Measurements from ENCODE around the gene FEM1B.

Gene FEM1B

GRCh38 chr15:68275165-68275746 is 2.3 kb upstream of the FEM1B start:
- no CpG with 5 or more reads among the region's 3 CpGs for WGBS (ENCODE audit: insufficient coverage, insufficient read length)
- Histone ChIP-seq H3K4me1 (ENCODE audit: control insufficient read depth, insufficient read depth, low read length) (peaks cover 4% of the 10 kb centered on the region), H3K27ac (ENCODE audit: low read length) (no peak overlapping the region), H3K4me3 (ENCODE audit: low read length) (no peak overlapping the region), H3K27me3 (ENCODE audit: control insufficient read depth, insufficient read depth, low read length) (no peaks in the 10 kb centered on the region), H3K9me3 (ENCODE audit: control insufficient read depth, insufficient read depth, low read length) (no peaks in the 10 kb centered on the region), H3K36me3 (ENCODE audit: control insufficient read depth, insufficient read depth, low read length) (no peaks in the 10 kb centered on the region)
- DNase-seq (ENCODE audit: low read depth, low spot score): no peak

DNA sequence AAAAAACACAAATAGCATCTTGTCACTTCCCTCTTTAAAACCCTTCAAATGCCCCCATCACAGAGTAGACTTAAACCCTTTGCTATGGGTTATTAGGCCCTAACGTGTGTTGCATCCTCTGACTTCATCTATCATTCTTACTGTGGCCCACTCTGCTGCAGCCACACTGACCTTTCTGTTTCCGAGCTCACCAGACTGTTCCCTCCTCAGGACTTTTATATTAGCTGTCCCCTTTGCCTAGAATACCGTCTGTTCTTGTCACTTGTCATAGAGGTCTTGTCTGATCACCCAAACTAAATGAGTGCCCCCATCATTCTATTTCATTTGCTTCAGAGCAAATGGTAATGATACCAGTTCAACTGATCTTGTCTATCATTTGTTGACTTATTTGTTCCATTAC is 877 bp upstream of the FEM1B start:
- Histone ChIP-seq H3K27me3 (ENCODE audit: control insufficient read depth, insufficient read depth, low read length) (no peaks in the 10 kb centered on the region), H3K36me3 (ENCODE audit: control insufficient read depth, insufficient read depth, low read length) (no peaks in the 10 kb centered on the region), H3K4me3 (ENCODE audit: low read length) (peak overlapping the region; percentile 84; the same call in 1 of the 2 replicates), H3K27ac (ENCODE audit: low read length) (no peak overlapping the region), H3K4me1 (ENCODE audit: control insufficient read depth, insufficient read depth, low read length) (peaks cover 4% of the 10 kb centered on the region), H3K9me3 (ENCODE audit: control insufficient read depth, insufficient read depth, low read length) (no peaks in the 10 kb centered on the region)
- no CpG with 5 or more reads among the region's 3 CpGs for WGBS (ENCODE audit: insufficient coverage, insufficient read length)
- DNase-seq (ENCODE audit: low read depth, low spot score): no peak

DNA sequence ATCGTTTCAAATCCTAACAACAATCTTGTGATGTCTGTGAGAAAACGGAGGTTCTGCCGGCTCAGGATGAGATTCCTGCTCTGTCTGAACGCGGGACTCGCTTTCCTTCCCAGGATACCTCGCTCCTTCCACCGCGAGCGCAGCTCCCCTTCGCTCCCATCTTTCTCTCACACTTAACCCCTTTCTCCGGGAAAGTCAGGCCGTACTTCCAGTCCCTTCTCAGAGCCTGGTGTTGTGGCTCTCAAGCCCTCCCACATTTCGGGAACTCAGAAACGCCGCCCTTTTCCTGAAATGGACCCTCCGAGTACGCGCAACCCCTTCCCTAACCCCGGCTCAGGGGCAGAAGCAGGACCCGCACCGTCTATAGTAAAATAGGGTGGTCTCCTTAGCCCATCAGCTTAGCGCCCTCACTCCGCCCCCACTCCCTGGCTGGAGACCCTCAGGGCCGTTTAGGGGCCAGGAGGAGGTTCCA is 378 bp upstream of the FEM1B start:
- Histone ChIP-seq H3K9me3 (ENCODE audit: control insufficient read depth, insufficient read depth, low read length) (no peaks in the 10 kb centered on the region), H3K4me1 (ENCODE audit: control insufficient read depth, insufficient read depth, low read length) (peaks cover 4% of the 10 kb centered on the region; the same call in 1 of the 2 replicates), H3K27ac (ENCODE audit: low read length) (no peak overlapping the region), H3K27me3 (ENCODE audit: control insufficient read depth, insufficient read depth, low read length) (no peaks in the 10 kb centered on the region), H3K36me3 (ENCODE audit: control insufficient read depth, insufficient read depth, low read length) (no peaks in the 10 kb centered on the region), H3K4me3 (ENCODE audit: low read length) (peak overlapping the region; percentile 84; the same call in 1 of the 2 replicates)
- WGBS (ENCODE audit: insufficient coverage, insufficient read length): no CpG with 5 or more reads among the region's 25 CpGs
- DNase-seq (ENCODE audit: low read depth, low spot score): no peak

DNA sequence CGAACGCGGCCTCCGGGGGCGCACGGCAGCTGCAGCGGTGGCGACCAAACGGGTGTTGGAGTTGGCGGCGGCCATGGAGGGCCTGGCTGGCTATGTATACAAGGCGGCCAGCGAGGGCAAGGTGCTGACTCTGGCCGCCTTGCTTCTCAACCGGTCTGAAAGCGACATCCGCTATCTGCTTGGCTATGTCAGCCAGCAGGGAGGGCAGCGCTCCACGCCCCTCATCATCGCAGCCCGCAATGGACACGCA is 725 bp downstream of the FEM1B start:
- no peaks in the 10 kb centered on the region for H3K36me3 ChIP-seq (ENCODE audit: control insufficient read depth, insufficient read depth, low read length)
- no CpG with 5 or more reads among the region's 22 CpGs for WGBS (ENCODE audit: insufficient coverage, insufficient read length)
- peaks cover 4% of the 10 kb centered on the region; the same call in 1 of the 2 replicates for H3K4me1 ChIP-seq (ENCODE audit: control insufficient read depth, insufficient read depth, low read length)
- H3K4me3 ChIP-seq (ENCODE audit: low read length): peak overlapping the region; percentile 84
- H3K9me3 ChIP-seq (ENCODE audit: control insufficient read depth, insufficient read depth, low read length): no peaks in the 10 kb centered on the region
- DNase-seq (ENCODE audit: low read depth, low spot score): no peak
- no peak overlapping the region for H3K27ac ChIP-seq (ENCODE audit: low read length)
- no peaks in the 10 kb centered on the region for H3K27me3 ChIP-seq (ENCODE audit: control insufficient read depth, insufficient read depth, low read length)

DNA sequence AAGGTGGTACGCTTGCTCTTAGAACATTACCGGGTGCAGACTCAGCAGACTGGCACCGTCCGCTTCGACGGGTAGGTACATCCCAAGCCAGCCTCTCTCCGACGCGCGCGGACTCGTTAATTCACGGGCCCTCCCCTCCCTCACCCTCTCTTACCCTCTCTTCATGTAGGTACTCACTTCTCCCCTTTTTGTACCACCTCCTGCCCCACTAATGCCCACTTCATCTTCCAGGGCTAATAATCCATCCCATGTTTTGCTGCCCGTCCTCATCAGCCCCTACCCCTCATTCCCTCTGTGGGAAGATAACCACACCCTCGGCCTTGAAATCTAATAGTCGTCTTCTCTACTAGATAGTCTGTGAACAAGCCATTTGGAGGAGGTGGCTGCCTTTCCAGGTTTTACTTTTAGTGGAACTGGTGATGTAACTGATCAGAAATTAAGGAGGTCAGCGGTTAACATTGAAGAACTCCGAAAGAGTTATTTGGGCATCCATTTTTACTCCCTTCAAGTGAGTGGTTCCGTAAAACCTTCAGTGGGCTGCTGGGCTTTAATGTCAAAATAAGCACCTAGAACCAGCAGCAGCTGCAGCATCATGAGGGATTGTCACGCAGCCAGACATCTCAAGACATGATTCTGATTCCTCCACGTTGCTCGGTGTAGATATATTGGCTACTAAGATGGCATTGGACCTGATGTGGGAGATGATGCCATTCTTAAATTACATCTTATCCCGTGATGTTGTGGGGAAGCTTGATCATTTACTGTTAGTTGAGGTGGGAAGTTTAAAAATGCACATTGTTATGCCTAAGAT is 1.3 kb downstream of the FEM1B start:
- H3K4me1 ChIP-seq (ENCODE audit: control insufficient read depth, insufficient read depth, low read length): peaks cover 4% of the 10 kb centered on the region; the same call in 1 of the 2 replicates
- WGBS (ENCODE audit: insufficient coverage, insufficient read length): no CpG with 5 or more reads among the region's 23 CpGs

GRCh38 chr15:68279779-68280753 is 2.5 kb downstream of the FEM1B start:
- no peaks in the 10 kb centered on the region for H3K36me3 ChIP-seq (ENCODE audit: control insufficient read depth, insufficient read depth, low read length)
- no peaks in the 10 kb centered on the region for H3K9me3 ChIP-seq (ENCODE audit: control insufficient read depth, insufficient read depth, low read length)
- H3K4me3 ChIP-seq (ENCODE audit: low read length): no peak overlapping the region; the same call in 1 of the 2 replicates
- no peaks in the 10 kb centered on the region for H3K27me3 ChIP-seq (ENCODE audit: control insufficient read depth, insufficient read depth, low read length)
- no peak overlapping the region for H3K27ac ChIP-seq (ENCODE audit: low read length)
- peaks cover 4% of the 10 kb centered on the region; the same call in 1 of the 2 replicates for H3K4me1 ChIP-seq (ENCODE audit: control insufficient read depth, insufficient read depth, low read length)
- WGBS (ENCODE audit: insufficient coverage, insufficient read length): no CpG with 5 or more reads among the region's 11 CpGs
- no peak for DNase-seq (ENCODE audit: low read depth, low spot score)

More for the DNA sequence above, 1.3 kb downstream of the FEM1B start:
- H3K9me3 ChIP-seq (ENCODE audit: control insufficient read depth, insufficient read depth, low read length): no peaks in the 10 kb centered on the region
- H3K27me3 ChIP-seq (ENCODE audit: control insufficient read depth, insufficient read depth, low read length): no peaks in the 10 kb centered on the region
- no peaks in the 10 kb centered on the region for H3K36me3 ChIP-seq (ENCODE audit: control insufficient read depth, insufficient read depth, low read length)
- H3K27ac ChIP-seq (ENCODE audit: low read length): no peak overlapping the region
- peak overlapping the region; percentile 84 for H3K4me3 ChIP-seq (ENCODE audit: low read length)
- no peak for DNase-seq (ENCODE audit: low read depth, low spot score)

DNA sequence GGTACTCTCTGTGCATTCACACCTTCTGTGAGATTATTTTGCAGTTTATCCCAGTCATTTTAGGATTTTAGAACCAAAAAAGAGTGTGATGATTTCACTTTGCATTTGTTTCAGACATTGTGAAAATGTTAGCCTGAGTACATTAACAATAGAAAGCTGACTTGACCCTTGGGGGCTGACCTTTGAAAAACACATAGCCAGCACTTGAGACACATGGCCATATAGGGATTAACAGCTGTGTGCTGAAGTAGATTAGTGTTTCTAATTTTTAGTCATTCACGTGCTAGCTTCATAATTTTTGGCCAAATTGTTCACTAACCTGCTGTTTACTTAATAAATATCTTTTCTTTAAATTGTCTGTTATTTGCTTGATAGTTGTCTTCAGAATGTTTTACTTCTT is 3.5 kb downstream of the FEM1B start:
- WGBS (ENCODE audit: insufficient coverage, insufficient read length): no CpG with 5 or more reads among the region's 1 CpG
- no peak overlapping the region for H3K27ac ChIP-seq (ENCODE audit: low read length)
- H3K9me3 ChIP-seq (ENCODE audit: control insufficient read depth, insufficient read depth, low read length): no peaks in the 10 kb centered on the region
- H3K4me1 ChIP-seq (ENCODE audit: control insufficient read depth, insufficient read depth, low read length): peaks cover 4% of the 10 kb centered on the region; the same call in 1 of the 2 replicates
- no peaks in the 10 kb centered on the region for H3K27me3 ChIP-seq (ENCODE audit: control insufficient read depth, insufficient read depth, low read length)
- H3K4me3 ChIP-seq (ENCODE audit: low read length): no peak overlapping the region
- no peaks in the 10 kb centered on the region for H3K36me3 ChIP-seq (ENCODE audit: control insufficient read depth, insufficient read depth, low read length)
- no peak for DNase-seq (ENCODE audit: low read depth, low spot score)

DNA sequence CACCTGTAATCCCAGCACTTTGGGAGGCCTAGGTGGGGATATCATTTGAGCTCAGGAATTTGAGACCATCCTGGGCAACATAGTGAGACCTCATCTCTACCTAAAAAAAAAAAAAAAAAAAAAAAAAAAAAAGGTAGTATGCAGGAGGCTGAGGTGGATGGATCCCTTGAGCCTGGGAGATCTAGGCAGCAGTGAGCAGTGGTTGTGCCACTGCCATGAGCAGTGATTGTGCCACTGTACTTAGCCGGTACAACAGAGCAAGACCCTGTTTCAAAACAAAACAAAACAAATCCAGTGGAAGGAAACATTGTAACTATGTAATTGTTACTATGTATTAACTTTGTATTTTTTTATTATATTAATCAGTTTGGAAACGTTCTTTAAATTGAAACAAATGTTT is 5.9 kb downstream of the FEM1B start:
- WGBS (ENCODE audit: insufficient coverage, insufficient read length): no CpG with 5 or more reads among the region's 2 CpGs
- no peak for DNase-seq (ENCODE audit: low read depth, low spot score)
- Histone ChIP-seq H3K27me3 (ENCODE audit: control insufficient read depth, insufficient read depth, low read length) (no peaks in the 10 kb centered on the region), H3K9me3 (ENCODE audit: control insufficient read depth, insufficient read depth, low read length) (no peaks in the 10 kb centered on the region), H3K4me3 (ENCODE audit: low read length) (no peak overlapping the region), H3K27ac (ENCODE audit: low read length) (no peak overlapping the region), H3K36me3 (ENCODE audit: control insufficient read depth, insufficient read depth, low read length) (no peaks in the 10 kb centered on the region), H3K4me1 (ENCODE audit: control insufficient read depth, insufficient read depth, low read length) (peaks cover 4% of the 10 kb centered on the region; the same call in 1 of the 2 replicates)

GRCh38 chr15:68284616-68285258 is 7.2 kb downstream of the FEM1B start:
- H3K4me3 ChIP-seq (ENCODE audit: low read length): no peak overlapping the region
- no peaks in the 10 kb centered on the region for H3K9me3 ChIP-seq (ENCODE audit: control insufficient read depth, insufficient read depth, low read length)
- no peak overlapping the region for H3K27ac ChIP-seq (ENCODE audit: low read length)
- WGBS (ENCODE audit: insufficient coverage, insufficient read length): no CpG with 5 or more reads among the region's 7 CpGs
- H3K27me3 ChIP-seq (ENCODE audit: control insufficient read depth, insufficient read depth, low read length): no peaks in the 10 kb centered on the region
- DNase-seq (ENCODE audit: low read depth, low spot score): no peak
- H3K36me3 ChIP-seq (ENCODE audit: control insufficient read depth, insufficient read depth, low read length): no peaks in the 10 kb centered on the region; the same call in 1 of the 2 replicates
- H3K4me1 ChIP-seq (ENCODE audit: control insufficient read depth, insufficient read depth, low read length): peaks cover 4% of the 10 kb centered on the region; the same call in 1 of the 2 replicates
